Naive thymus-derived CD4-positive, alpha-beta T cell (primary cell): ENCODE data around the gene SLC27A3. TPM values are rescaled to one million over a fixed set of nuclear protein-coding genes. Genes with fewer than 3 reads are reported as not detected.

Experiments used
- ATAC-seq: fragments of 150-1000 bp; cut with Tn5 transposase; 2 replicates; pipeline ENCODE4 v1.10.0; 2021; ENCODE audit warnings: mild to moderate bottlenecking, moderate library complexity
- CTCF ChIA-PET: fragments of 350-600 bp; sonication (Branson Sonifier 250); formaldehyde crosslinking; loops from one replicate; lab custom pipeline; 2021; ENCODE audit warnings: antibody characterized with exemption; lab: Charles Lee
- POLR2A ChIA-PET: fragments of 350-600 bp; sonication (Branson Sonifier 250); formaldehyde crosslinking; loops from one replicate; lab custom pipeline; 2021; ENCODE audit warnings: antibody characterized with exemption, inconsistent platforms; lab: Charles Lee
- DNase-seq, 9 donors: peaks; one replicate each; pipeline versions ENCODE4 v3.0.0 to v3.0.0-alpha.2; 2020 to 2022; ENCODE audit warnings: mixed read lengths in 1 of 9
- H3K27ac ChIP-seq: one replicate; pipeline ENCODE4 v1.7.0; 2013; ENCODE audit warnings: mild to moderate bottlenecking, low read depth, low read length, moderate library complexity
- H3K27me3 ChIP-seq, 2 donors: one replicate each; pipeline ENCODE4 v1.7.0; 2013; ENCODE audit warnings: low read length in 2 of 2, mild to moderate bottlenecking in 2 of 2, moderate library complexity in 2 of 2; ENCODE audit not compliant: control insufficient read depth in 2 of 2, insufficient read depth in 2 of 2
- H3K36me3 ChIP-seq, 3 experiments: 1 replicate in 2 of 3; 2 replicates in 1 of 3; pipeline ENCODE4 v1.7.0; 2013; ENCODE audit warnings: low read length in 3 of 3, mild to moderate bottlenecking in 3 of 3, moderate library complexity in 1 of 3; ENCODE audit not compliant: insufficient read depth in 3 of 3, control insufficient read depth in 2 of 3
- H3K4me1 ChIP-seq, 2 donors: one replicate each; pipeline ENCODE4 v1.7.0; 2013; ENCODE audit warnings: low read length in 2 of 2, mild to moderate bottlenecking in 2 of 2, moderate library complexity in 1 of 2; ENCODE audit not compliant: control insufficient read depth in 2 of 2, insufficient read depth in 2 of 2
- H3K4me3 ChIP-seq: 2 replicates; pipeline ENCODE4 v1.7.0; 2013; ENCODE audit warnings: mild to moderate bottlenecking, low read length
- H3K9me3 ChIP-seq, 3 experiments: 1 replicate in 2 of 3; 2 replicates in 1 of 3; pipeline ENCODE4 v1.7.0; 2013; ENCODE audit warnings: low read length in 3 of 3; ENCODE audit not compliant: control insufficient read depth in 2 of 3
- H3K27ac Mint-ChIP-seq, 9 donors: one replicate each; pipeline ENCODE4 v1.8.0; 2020 to 2022; ENCODE audit warnings: mixed read lengths in 9 of 9, mild to moderate bottlenecking in 8 of 9, moderate library complexity in 5 of 9, inconsistent platforms in 2 of 9
- H3K27me3 Mint-ChIP-seq, 5 donors: one replicate each; pipeline ENCODE4 v1.8.0; 2021 to 2022; ENCODE audit warnings: mixed read lengths in 5 of 5, mild to moderate bottlenecking in 1 of 5
- H3K36me3 Mint-ChIP-seq, 5 donors: one replicate each; pipeline ENCODE4 v1.8.0; 2020 to 2022; ENCODE audit warnings: mixed read lengths in 5 of 5, mild to moderate bottlenecking in 3 of 5, inconsistent platforms in 1 of 5
- H3K4me1 Mint-ChIP-seq, 7 donors: one replicate each; pipeline ENCODE4 v1.8.0; 2020 to 2022; ENCODE audit warnings: mixed read lengths in 7 of 7, mild to moderate bottlenecking in 3 of 7, inconsistent platforms in 1 of 7
- H3K4me3 Mint-ChIP-seq, 10 donors: one replicate each; pipeline ENCODE4 v1.8.0; 2020 to 2022; ENCODE audit warnings: mild to moderate bottlenecking in 10 of 10, mixed read lengths in 10 of 10, moderate library complexity in 6 of 10, inconsistent platforms in 2 of 10
- H3K9me3 Mint-ChIP-seq, 11 donors: one replicate each; pipeline ENCODE4 v1.8.0; 2020 to 2022; ENCODE audit warnings: mixed read lengths in 11 of 11, mild to moderate bottlenecking in 4 of 11, inconsistent platforms in 1 of 11, moderate library complexity in 1 of 11
- intact Hi-C, 2 donors: fragments of 100-400 bp; cut with micrococcal nuclease; formaldehyde crosslinking; loops; one replicate each; pipeline ENCODE4 v1.15.1; 2023
- polyA plus RNA-seq, 2 donors: library from polyadenylated mRNA; unstranded; fragments of 300-500 nt; fragmentation: Illumina TruSeq; gene quantifications; one replicate each; pipeline ENCODE4 v1.2.3, GENCODE V29; 2021
- total RNA-seq, 6 experiments: library from RNA in 5 of 6; stranded (reverse) in 5 of 6; gene quantifications; 1 replicate in 5 of 6; 2 replicates in 1 of 6; pipeline ENCODE4 v1.2.3 and lab custom pipeline; 2021 to 2026

SLC27A3 gene
- total and polyA plus RNA-seq, 7 experiments from 2014 or later, result 3.4 to 34.2 (median 11.0) TPM

DNA sequence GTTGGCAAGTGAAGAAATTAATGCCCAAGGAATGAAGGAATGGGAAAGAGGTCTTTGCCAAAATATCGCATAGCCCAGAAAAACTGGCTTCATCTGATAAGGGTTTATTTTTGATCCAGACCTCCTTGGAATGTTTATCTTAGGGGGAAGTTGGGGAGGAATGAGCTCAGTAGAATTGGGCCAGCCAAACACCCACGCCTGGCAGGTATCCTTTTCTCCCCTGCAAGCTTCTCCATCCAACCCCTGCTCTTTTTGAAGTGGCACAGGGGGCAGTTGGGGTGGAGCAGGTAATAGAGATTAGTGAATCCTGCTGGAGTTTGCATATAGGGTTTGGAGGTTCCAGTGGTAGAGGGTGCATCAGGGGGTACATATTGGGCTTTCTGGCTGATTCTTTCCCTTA lies 26.3 kb upstream of the SLC27A3 start:
- POLR2A ChIA-PET, result no interaction called here
- no peak for ATAC-seq
- peaks cover 22 to 51% (median 32%) of the 10 kb centered on the region in 5 donors for H3K36me3 Mint-ChIP-seq

DNA sequence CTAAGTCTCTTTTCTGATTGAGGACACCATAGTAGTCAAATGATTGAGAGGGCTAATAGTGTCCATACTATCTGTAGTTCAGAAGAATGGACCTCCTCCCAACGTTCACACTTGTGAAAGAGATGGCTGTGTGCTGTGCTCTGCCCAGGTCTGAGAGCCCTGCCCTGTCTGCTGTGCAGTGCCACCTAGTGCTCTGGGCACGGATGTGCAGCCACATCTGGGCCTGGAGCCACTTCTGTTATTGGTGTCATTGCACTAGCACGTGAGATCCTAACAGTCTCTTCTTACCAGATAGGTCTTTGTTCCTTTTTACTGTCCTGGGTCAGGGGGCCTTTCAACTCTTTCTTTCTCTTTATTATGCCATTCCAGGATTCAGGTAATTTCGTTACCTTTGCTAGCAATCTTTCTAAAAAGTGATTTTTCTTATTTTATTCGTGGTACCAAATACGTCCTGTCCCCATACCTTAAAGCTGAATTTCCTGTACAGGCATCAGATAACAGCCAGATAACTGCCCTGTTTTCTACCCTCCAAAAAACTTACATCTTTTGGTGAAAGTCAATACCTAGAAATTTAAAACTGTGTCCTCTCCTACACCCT lies 25.7 kb upstream of the SLC27A3 start:
- Histone ChIP-seq H3K27ac (no peak overlapping the region), H3K9me3 (no peaks in the 10 kb centered on the region), H3K4me1 (no peaks in the 10 kb centered on the region), H3K4me3 (no peak overlapping the region), H3K27me3 (no peaks in the 10 kb centered on the region), H3K36me3 (peaks cover 5 to 79% (median 29%) of the 10 kb centered on the region in 3 experiments)
- ChIA-PET CTCF (interaction anchor here (0.7 to 2.8 kb wide), 4 partner anchors 15 to 236 kb away, joined by 3 to 7 read pairs (median 4); no protein-coding TSS in a partner anchor), POLR2A (no interaction called here)
- peak; percentile 100 for ATAC-seq
- intact Hi-C loops, result loop anchor here (1.0 to 5.0 kb wide), 7 partner anchors 22 to 397 kb away; partner anchors contain the start of genes RAB13 (in 1 of the 2) and S100A2 (in 1 of the 2)
- H3K4me3 Mint-ChIP-seq, result no peak overlapping the region
- H3K9me3 Mint-ChIP-seq, result no peaks in the 10 kb centered on the region
- peaks cover 19 to 51% (median 33%) of the 10 kb centered on the region in 5 donors for H3K36me3 Mint-ChIP-seq
- H3K27me3 Mint-ChIP-seq, result no peaks in the 10 kb centered on the region
- H3K4me1 Mint-ChIP-seq, result peaks cover 0 to 9% (median 4%) of the 10 kb centered on the region in 7 donors
- DNase-seq, result peak; percentile 62 to 79 (median 76)
- peak overlapping the region in 4 of 9 donors; percentile 0 to 71 (median 8) for H3K27ac Mint-ChIP-seq

More for the DNA sequence above, 26.3 kb upstream of the SLC27A3 start:
- Histone ChIP-seq H3K27me3 (no peaks in the 10 kb centered on the region), H3K4me3 (no peak overlapping the region), H3K27ac (no peak overlapping the region), H3K36me3 (peaks cover 5 to 80% (median 26%) of the 10 kb centered on the region in 3 experiments), H3K4me1 (no peaks in the 10 kb centered on the region), H3K9me3 (no peaks in the 10 kb centered on the region)
- H3K9me3 Mint-ChIP-seq, result no peaks in the 10 kb centered on the region
- no peak for DNase-seq
- H3K27ac Mint-ChIP-seq, result peak overlapping the region in 1 of 9 donors; percentile 10
- intact Hi-C loops, result loop anchor here (1.0 to 5.0 kb wide), 7 partner anchors 22 to 396 kb away; partner anchors contain the start of genes RAB13 (in 1 of the 2) and S100A2 (in 1 of the 2)
- CTCF ChIA-PET, result interaction anchor here (0.6 to 2.8 kb wide), 7 partner anchors 14 to 1611 kb away, joined by 3 to 7 read pairs (median 4); no protein-coding TSS in a partner anchor
- H3K4me3 Mint-ChIP-seq, result no peak overlapping the region
- H3K27me3 Mint-ChIP-seq, result no peaks in the 10 kb centered on the region
- H3K4me1 Mint-ChIP-seq, result peaks cover 0 to 11% (median 5%) of the 10 kb centered on the region in 7 donors

DNA sequence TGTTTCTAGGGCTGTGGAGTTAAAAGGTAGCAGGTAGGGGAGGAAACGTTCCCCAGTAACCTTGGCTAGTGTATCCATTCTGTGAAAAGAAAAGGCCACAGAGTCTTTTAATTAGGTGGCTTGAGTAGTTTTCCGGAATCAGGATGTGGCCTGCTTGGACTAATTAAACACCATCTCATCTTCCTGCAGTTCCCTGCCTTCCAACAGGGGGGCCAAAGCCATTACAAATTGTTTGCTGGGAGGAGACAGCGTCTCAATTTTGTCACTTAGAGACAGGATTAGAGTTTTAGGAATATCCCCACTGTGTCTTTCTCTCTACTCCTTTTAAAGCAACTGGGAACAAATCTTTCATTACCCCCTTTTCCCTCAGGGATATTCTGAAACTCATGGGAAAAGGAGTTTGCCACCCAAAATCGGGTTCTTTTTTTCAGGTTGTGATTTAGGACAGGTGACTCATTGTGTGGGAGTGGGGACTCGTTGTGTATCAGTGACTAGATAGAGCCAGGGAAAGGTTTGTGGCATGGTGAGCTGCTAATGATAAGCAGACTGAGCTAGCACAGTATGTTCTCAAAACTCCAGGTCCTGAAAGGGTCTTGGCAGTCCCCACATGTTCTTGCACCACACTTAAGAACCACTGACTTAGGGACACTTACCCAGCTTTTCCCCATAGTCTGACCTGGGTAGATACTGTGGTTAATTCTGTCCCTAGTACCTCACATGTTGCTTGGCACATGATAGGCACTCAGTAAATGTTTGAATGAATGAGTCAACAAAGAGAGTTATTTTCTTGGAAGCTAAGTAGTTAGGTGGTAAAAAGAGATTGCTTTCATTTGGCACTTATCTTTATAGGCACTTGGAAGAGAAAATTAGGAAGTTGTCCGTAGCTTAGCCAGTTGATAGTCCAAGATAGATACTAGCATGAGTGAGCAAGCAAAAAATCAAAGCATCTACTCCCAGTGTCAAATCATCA lies 24.9 kb upstream of the SLC27A3 start:
- H3K9me3 ChIP-seq, result no peaks in the 10 kb centered on the region
- no peak overlapping the region for H3K4me3 Mint-ChIP-seq
- ATAC-seq (no peak), DNase-seq (no peak)
- no peak overlapping the region for H3K27ac ChIP-seq
- no peak overlapping the region for H3K27ac Mint-ChIP-seq
- intact Hi-C loops, result no loop called here
- H3K4me1 Mint-ChIP-seq, result peaks cover 0 to 9% (median 4%) of the 10 kb centered on the region in 7 donors
- H3K9me3 Mint-ChIP-seq, result no peaks in the 10 kb centered on the region
- no peaks in the 10 kb centered on the region for H3K27me3 ChIP-seq
- POLR2A ChIA-PET, result interaction anchor here (0.9 kb wide), 1 partner anchor 71 kb away, joined by 4 read pairs; no protein-coding TSS in a partner anchor
- peaks cover 18 to 54% (median 36%) of the 10 kb centered on the region in 5 donors for H3K36me3 Mint-ChIP-seq
- peaks cover 5 to 83% (median 29%) of the 10 kb centered on the region in 3 experiments for H3K36me3 ChIP-seq
- no peak overlapping the region for H3K4me3 ChIP-seq
- H3K4me1 ChIP-seq, result no peaks in the 10 kb centered on the region
- CTCF ChIA-PET, result interaction anchor here (0.7 to 2.8 kb wide), 4 partner anchors 9 to 218 kb away, joined by 3 to 6 read pairs (median 4); no protein-coding TSS in a partner anchor
- H3K27me3 Mint-ChIP-seq, result no peaks in the 10 kb centered on the region

GRCh38 chr1:153752072-153752471 lies 23.1 kb upstream of the SLC27A3 start:
- Mint-ChIP-seq H3K9me3 (no peaks in the 10 kb centered on the region), H3K27ac (no peak overlapping the region), H3K4me1 (peaks cover 0 to 9% (median 1%) of the 10 kb centered on the region in 7 donors), H3K36me3 (peaks cover 18 to 54% (median 33%) of the 10 kb centered on the region in 5 donors), H3K4me3 (no peak overlapping the region), H3K27me3 (no peaks in the 10 kb centered on the region)
- ATAC-seq (no peak), DNase-seq (no peak)
- no peaks in the 10 kb centered on the region for H3K4me1 ChIP-seq
- H3K4me3 ChIP-seq, result no peak overlapping the region
- CTCF ChIA-PET, result interaction anchor here (1.1 to 1.3 kb wide), 2 partner anchors 74 to 218 kb away, joined by 3 read pairs; no protein-coding TSS in a partner anchor
- intact Hi-C loops, result no loop called here
- peaks cover 5 to 77% (median 26%) of the 10 kb centered on the region in 3 experiments for H3K36me3 ChIP-seq
- no peak overlapping the region for H3K27ac ChIP-seq
- POLR2A ChIA-PET, result interaction anchor here (0.6 to 0.8 kb wide), 3 partner anchors 9 to 39 kb away, joined by 3 read pairs; no protein-coding TSS in a partner anchor
- no peaks in the 10 kb centered on the region for H3K9me3 ChIP-seq
- H3K27me3 ChIP-seq, result no peaks in the 10 kb centered on the region

GRCh38 chr1:153752571-153753195 lies 22.5 kb upstream of the SLC27A3 start:
- Mint-ChIP-seq H3K4me3 (peak overlapping the region in 1 of 10 donors; percentile 39), H3K36me3 (peaks cover 19 to 57% (median 34%) of the 10 kb centered on the region in 5 donors), H3K27ac (no peak overlapping the region)

GRCh38 chr1:153754266-153754665 lies 20.9 kb upstream of the SLC27A3 start:
- no peaks in the 10 kb centered on the region for H3K4me1 ChIP-seq
- no peaks in the 10 kb centered on the region for H3K27me3 ChIP-seq
- POLR2A ChIA-PET, result no interaction called here
- Mint-ChIP-seq H3K36me3 (peaks cover 16 to 54% (median 37%) of the 10 kb centered on the region in 5 donors), H3K9me3 (no peaks in the 10 kb centered on the region), H3K4me1 (peaks cover 0 to 5% (median 1%) of the 10 kb centered on the region in 7 donors), H3K4me3 (no peak overlapping the region), H3K27ac (no peak overlapping the region), H3K27me3 (no peaks in the 10 kb centered on the region)
- peaks cover 0 to 77% (median 19%) of the 10 kb centered on the region in 3 experiments for H3K36me3 ChIP-seq
- H3K9me3 ChIP-seq, result no peaks in the 10 kb centered on the region
- DNase-seq, result no peak
- intact Hi-C loops, result no loop called here
- CTCF ChIA-PET, result no interaction called here
- H3K27ac ChIP-seq, result no peak overlapping the region
- ATAC-seq, result no peak
- H3K4me3 ChIP-seq, result no peak overlapping the region

More at GRCh38 chr1:153752571-153753195, 22.5 kb upstream of the SLC27A3 start:
- ChIA-PET POLR2A (no interaction called here), CTCF (interaction anchor here (1.3 kb wide), 1 partner anchor 75 kb away, joined by 3 read pairs; no protein-coding TSS in a partner anchor)
- no peaks in the 10 kb centered on the region for H3K9me3 Mint-ChIP-seq
- intact Hi-C loops, result no loop called here
- Histone ChIP-seq H3K4me3 (no peak overlapping the region), H3K27me3 (no peaks in the 10 kb centered on the region), H3K9me3 (no peaks in the 10 kb centered on the region), H3K27ac (no peak overlapping the region), H3K36me3 (peaks cover 5 to 77% (median 23%) of the 10 kb centered on the region in 3 experiments), H3K4me1 (no peaks in the 10 kb centered on the region)
- peaks cover 0 to 9% (median 1%) of the 10 kb centered on the region in 7 donors for H3K4me1 Mint-ChIP-seq
- DNase-seq (no peak), ATAC-seq (no peak)
- no peaks in the 10 kb centered on the region for H3K27me3 Mint-ChIP-seq
